ENCODE results near the gene TMEM256.

GRCh38 chr17:7383371-7383741 is 20.5 kb downstream of the TMEM256 start:
- TF ChIP-seq CTCF (conservative IDR thresholded peaks at IDR 0.05; ENCODE audit: low read depth, low read length) (no peak), EZH2 (IDR thresholded peaks at IDR 0.05; ENCODE audit: borderline replicate concordance, low read depth, low read length, poor library complexity, severe bottlenecking) (no peak)

Data from A673 (cell line).